GM23248 (cell line): ENCODE measurements around the gene SOX6. TPM values are rescaled to one million over a fixed set of nuclear protein-coding genes. Genes with fewer than 3 reads are reported as not detected.

Source experiments
- DNase-seq: peaks from one replicate; pipeline ENCODE4 v3.0.0-alpha.2; 2015
- H2AFZ ChIP-seq: fragments of 200-600 bp; sonication (generic); 2 replicates; pipeline ENCODE4 v1.6.1; 2016; ENCODE audit warnings: antibody characterized with exemption
- H3F3A ChIP-seq: fragments of 200-600 bp; sonication (generic); 2 replicates; pipeline ENCODE4 v1.6.1; 2016; ENCODE audit warnings: mild to moderate bottlenecking, antibody characterized with exemption, mixed run types; ENCODE audit not compliant: insufficient read depth
- H3K27ac ChIP-seq: fragments of 200-600 bp; sonication (generic); 2 replicates; pipeline ENCODE4 v1.5.1; 2016; ENCODE audit warnings: mild to moderate bottlenecking
- H3K27me3 ChIP-seq: fragments of 200-600 bp; sonication (generic); replicated peaks from 2 replicates; pipeline ENCODE4 v1.6.1; 2016; ENCODE audit warnings: mild to moderate bottlenecking; ENCODE audit not compliant: insufficient read depth
- H3K36me3 ChIP-seq: fragments of 200-600 bp; sonication (generic); 2 replicates; pipeline ENCODE4 v1.6.1; 2016; ENCODE audit warnings: low read depth, mild to moderate bottlenecking
- H3K4me1 ChIP-seq: fragments of 200-600 bp; sonication (generic); 2 replicates; pipeline ENCODE4 v1.6.1; 2016; ENCODE audit warnings: mild to moderate bottlenecking; ENCODE audit not compliant: insufficient read depth
- H3K4me2 ChIP-seq: fragments of 200-600 bp; sonication (generic); one replicate; pipeline ENCODE4 v1.6.1; 2016; ENCODE audit warnings: mild to moderate bottlenecking; ENCODE audit not compliant: unreplicated experiment
- H3K4me3 ChIP-seq: fragments of 200-600 bp; sonication (generic); 2 replicates; pipeline ENCODE4 v1.5.1; 2016; ENCODE audit warnings: mild to moderate bottlenecking
- H3K79me2 ChIP-seq: fragments of 200-600 bp; sonication (generic); 2 replicates; pipeline ENCODE4 v1.6.1; 2016; ENCODE audit warnings: mild to moderate bottlenecking; ENCODE audit not compliant: insufficient read depth
- H3K9ac ChIP-seq: fragments of 200-600 bp; sonication (generic); 2 replicates; pipeline ENCODE4 v1.6.1; 2016; ENCODE audit warnings: mild to moderate bottlenecking
- H3K9me2 ChIP-seq: fragments of 200-600 bp; sonication (generic); 2 replicates; pipeline ENCODE4 v1.6.1; 2016; ENCODE audit warnings: mixed run types, mild to moderate bottlenecking, moderate library complexity; ENCODE audit not compliant: insufficient read depth
- H3K9me3 ChIP-seq: fragments of 200-600 bp; sonication (generic); one replicate; pipeline ENCODE4 v1.6.1; 2017; ENCODE audit warnings: low read depth
- H4K20me1 ChIP-seq: fragments of 200-600 bp; sonication (generic); 2 replicates; pipeline ENCODE4 v1.6.0; 2016; ENCODE audit not compliant: insufficient read depth
- EZH2 ChIP-seq: fragments of 200-600 bp; sonication (generic); IDR thresholded peaks from 2 replicates; pipeline ENCODE4 v1.6.1; 2018; ENCODE audit warnings: antibody characterized with exemption, mild to moderate bottlenecking; ENCODE audit not compliant: insufficient read depth, poor library complexity, severe bottlenecking
- EZH2phosphoT487 ChIP-seq: fragments of 200-600 bp; sonication (generic); IDR thresholded peaks from 2 replicates; pipeline ENCODE4 v1.6.1; 2018; ENCODE audit warnings: antibody characterized with exemption, moderate library complexity, mild to moderate bottlenecking, low read depth; ENCODE audit not compliant: insufficient read depth
- WGBS, 2 experiments: methylation state at CpG; one replicate each; pipeline ENCODE4 v1.1.6; 2015 to 2017; ENCODE audit warnings: low lambda C conversion rate in 2 of 2, low coverage in 1 of 2; ENCODE audit errors: missing lambda C conversion rate in 2 of 2; 5-methylcytosine and 5-hydroxymethylcytosine counted together
- in situ Hi-C: fragments of 300-500 bp; cut with MboI; formaldehyde crosslinking; loops from 2 replicates; pipeline ENCODE4 v1.15.0; 2020
- polyA plus RNA-seq: library from polyadenylated mRNA; unstranded; fragments of >200 nt; fragmentation: Nextera tagmentation; extraction: Ambion mirVana; gene quantifications from 2 replicates; pipeline ENCODE4 v1.2.1, GENCODE V29; 2016
- total RNA-seq: library from RNA; depleted of rRNA; stranded (reverse); fragments of >200 nt; shearing (Covaris generic); gene quantifications from 2 replicates; pipeline ENCODE4 v1.2.3, GENCODE V29; 2014

SOX6 gene
- total and polyA plus RNA-seq, 2 experiments from 2014 or later = under 0.01 to 0.49 TPM

GRCh38 chr11:15963266-15963665, 393.1 kb downstream of the SOX6 start:
- Histone ChIP-seq H3K27ac (no peak overlapping the region), H3K9ac (no peak overlapping the region), H3K36me3 (no peaks in the 10 kb centered on the region), H4K20me1 (no peaks in the 10 kb centered on the region), H3K9me3 (no peaks in the 10 kb centered on the region), H2AFZ (no peak overlapping the region), H3K27me3 (peaks cover 3% of the 10 kb centered on the region; the same call in 1 of the 2 replicates), H3K79me2 (no peaks in the 10 kb centered on the region), H3K4me3 (no peak overlapping the region), H3K9me2 (no peaks in the 10 kb centered on the region), H3F3A (no peaks in the 10 kb centered on the region), H3K4me1 (peaks cover 4% of the 10 kb centered on the region; the same call in 1 of the 2 replicates), H3K4me2 (no peak overlapping the region)
- WGBS, 2 experiments = 84 to 100% methylated on average over 1 of the region's 1 CpG
- no peak for TF ChIP-seq EZH2
- no peak for TF ChIP-seq EZH2phosphoT487
- no peak for DNase-seq
- in situ Hi-C loops = no loop called here

GRCh38 chr11:15958910-15959309, 397.4 kb downstream of the SOX6 start:
- H2AFZ ChIP-seq = no peak overlapping the region
- H3K36me3 ChIP-seq = no peaks in the 10 kb centered on the region
- no peaks in the 10 kb centered on the region for H4K20me1 ChIP-seq
- H3K79me2 ChIP-seq = no peaks in the 10 kb centered on the region
- H3K4me2 ChIP-seq = no peak overlapping the region
- 5% methylated on average over 1 of the region's 1 CpG for WGBS, 2 experiments
- H3K4me3 ChIP-seq = no peak overlapping the region
- H3K4me1 ChIP-seq = no peaks in the 10 kb centered on the region
- no peaks in the 10 kb centered on the region for H3F3A ChIP-seq
- TF ChIP-seq EZH2 = no peak
- no peak for TF ChIP-seq EZH2phosphoT487
- no peaks in the 10 kb centered on the region for H3K9me3 ChIP-seq
- in situ Hi-C loops = no loop called here
- no peak for DNase-seq
- no peak overlapping the region for H3K9ac ChIP-seq
- no peaks in the 10 kb centered on the region for H3K9me2 ChIP-seq
- no peak overlapping the region for H3K27ac ChIP-seq
- peaks cover 3% of the 10 kb centered on the region; the same call in 1 of the 2 replicates for H3K27me3 ChIP-seq

- WGBS, 2 experiments = 41% methylated on average over 2 of the region's 2 CpGs
- in situ Hi-C loops = no loop called here
These were observed 399.1 kb downstream of the SOX6 start for GRCh38 chr11:15957234-15957633.

GRCh38 chr11:15956302-15956701, 400.0 kb downstream of the SOX6 start:
- no peaks in the 10 kb centered on the region for H3F3A ChIP-seq
- in situ Hi-C loops = no loop called here
- 57 to 58% methylated on average over 3 of the region's 3 CpGs for WGBS, 2 experiments

More at GRCh38 chr11:15957234-15957633, 399.1 kb downstream of the SOX6 start:
- H3K4me3 ChIP-seq = no peak overlapping the region
- peaks cover 12% of the 10 kb centered on the region; the same call in 1 of the 2 replicates for H3K27me3 ChIP-seq
- no peaks in the 10 kb centered on the region for H3K4me1 ChIP-seq
- H3K9ac ChIP-seq = no peak overlapping the region
- no peak for TF ChIP-seq EZH2
- no peak for TF ChIP-seq EZH2phosphoT487
- H2AFZ ChIP-seq = no peak overlapping the region
- no peaks in the 10 kb centered on the region for H3F3A ChIP-seq
- H3K79me2 ChIP-seq = no peaks in the 10 kb centered on the region
- DNase-seq = no peak
- H3K9me2 ChIP-seq = no peaks in the 10 kb centered on the region
- H3K4me2 ChIP-seq = no peak overlapping the region
- no peaks in the 10 kb centered on the region for H3K36me3 ChIP-seq
- no peaks in the 10 kb centered on the region for H3K9me3 ChIP-seq
- H3K27ac ChIP-seq = no peak overlapping the region
- H4K20me1 ChIP-seq = no peaks in the 10 kb centered on the region

GRCh38 chr11:15955595-15955994, 400.8 kb downstream of the SOX6 start:
- Histone ChIP-seq H3K36me3 (no peaks in the 10 kb centered on the region), H3K9ac (no peak overlapping the region), H3K9me2 (no peaks in the 10 kb centered on the region), H3K27me3 (peaks cover 12% of the 10 kb centered on the region; the same call in 1 of the 2 replicates), H3K4me1 (no peaks in the 10 kb centered on the region), H3F3A (no peaks in the 10 kb centered on the region), H3K27ac (no peak overlapping the region), H2AFZ (no peak overlapping the region), H4K20me1 (no peaks in the 10 kb centered on the region), H3K79me2 (no peaks in the 10 kb centered on the region), H3K4me2 (no peak overlapping the region), H3K9me3 (no peaks in the 10 kb centered on the region), H3K4me3 (no peak overlapping the region)
- no peak for TF ChIP-seq EZH2
- no peak for TF ChIP-seq EZH2phosphoT487
- in situ Hi-C loops = no loop called here
- WGBS, 2 experiments = 38 to 51% methylated on average over 2 of the region's 2 CpGs
- no peak for DNase-seq

More at GRCh38 chr11:15956302-15956701, 400.0 kb downstream of the SOX6 start:
- Histone ChIP-seq H3K36me3 (no peaks in the 10 kb centered on the region), H2AFZ (no peak overlapping the region), H3K4me1 (no peaks in the 10 kb centered on the region), H3K4me2 (no peak overlapping the region), H3K9me3 (no peaks in the 10 kb centered on the region), H3K27me3 (peaks cover 12% of the 10 kb centered on the region; the same call in 1 of the 2 replicates), H3K9me2 (no peaks in the 10 kb centered on the region), H3K9ac (no peak overlapping the region), H4K20me1 (no peaks in the 10 kb centered on the region), H3K79me2 (no peaks in the 10 kb centered on the region), H3K4me3 (no peak overlapping the region), H3K27ac (no peak overlapping the region)
- no peak for DNase-seq
- no peak for TF ChIP-seq EZH2phosphoT487
- TF ChIP-seq EZH2 = no peak
